Testis (tissue), 3 donors: Measurements from ENCODE around the gene NDUFA13. TPM values are rescaled to one million over a fixed set of nuclear protein-coding genes. Genes with fewer than 3 reads are reported as not detected.
A peak's percentile ranks its signal among the peaks of the same experiment; 100 is the strongest.

Experiments
- DNase-seq: peaks from one replicate; pipeline ENCODE4 v3.0.0-alpha.2; 2019
- H3K27ac ChIP-seq, 2 donors: fragments of 200-600 bp; sonication (generic); one replicate each; pipeline ENCODE4 v1.5.1; 2019
- H3K27me3 ChIP-seq: fragments of 200-600 bp; sonication (generic); one replicate; pipeline ENCODE4 v1.5.1; 2019
- H3K36me3 ChIP-seq: fragments of 200-600 bp; sonication (generic); one replicate; pipeline ENCODE4 v1.5.1; 2017; ENCODE audit warnings: low read depth; ENCODE audit errors: missing control alignments
- H3K4me1 ChIP-seq: fragments of 200-600 bp; sonication (generic); one replicate; pipeline ENCODE4 v1.5.1; 2019
- H3K4me3 ChIP-seq, 2 donors: fragments of 200-600 bp; sonication (generic); one replicate each; pipeline ENCODE4 v1.5.1; 2017 to 2019
- H3K9me3 ChIP-seq: fragments of 200-600 bp; sonication (generic); one replicate; pipeline ENCODE4 v1.5.1; 2017
- CTCF ChIP-seq, 3 experiments: fragments of 450-650 bp in 2 of 3; fragments of 200-600 bp in 1 of 3; sonication (generic) in 1 of 3; IDR thresholded peaks; one replicate each; pipeline ENCODE4 v1.5.1; 2016 to 2019; ENCODE audit warnings: antibody characterized with exemption in 3 of 3, mild to moderate bottlenecking in 2 of 3, moderate library complexity in 1 of 3
- POLR2A ChIP-seq: fragments of 450-650 bp; IDR thresholded peaks from one replicate; pipeline ENCODE4 v1.6.1; 2017; ENCODE audit warnings: antibody characterized with exemption, mild to moderate bottlenecking, moderate library complexity
- WGBS, 2 donors: methylation state at CpG; one replicate each; pipeline ENCODE4 v1.1.5; 2018; 5-methylcytosine and 5-hydroxymethylcytosine counted together
- intact Hi-C: fragments of 100-400 bp; cut with DNase I; formaldehyde crosslinking; loops from one replicate; pipeline ENCODE4 v1.15.1; 2023; ENCODE audit warnings: low total_unique reads
- polyA plus RNA-seq: library from polyadenylated mRNA; stranded (reverse); fragments of 350-450 nt; fragmentation: Illumina TruSeq; extraction: RNeasy Lipid Tissue Mini Kit (QIAGEN cat#74804); gene quantifications from one replicate; pipeline ENCODE4 v1.2.3, GENCODE V29; 2014; ENCODE audit warnings: low read depth, low replicate concordance; ENCODE audit not compliant: insufficient read depth
- total RNA-seq, 2 donors: library from RNA; depleted of rRNA; stranded (reverse); fragments of >200 nt; gene quantifications; one replicate each; pipeline ENCODE4 v1.2.3, GENCODE V29; 2016

Gene NDUFA13
- total and polyA plus RNA-seq, 3 donors from 2014 or later = 210 to 283 (median 260) TPM

DNA sequence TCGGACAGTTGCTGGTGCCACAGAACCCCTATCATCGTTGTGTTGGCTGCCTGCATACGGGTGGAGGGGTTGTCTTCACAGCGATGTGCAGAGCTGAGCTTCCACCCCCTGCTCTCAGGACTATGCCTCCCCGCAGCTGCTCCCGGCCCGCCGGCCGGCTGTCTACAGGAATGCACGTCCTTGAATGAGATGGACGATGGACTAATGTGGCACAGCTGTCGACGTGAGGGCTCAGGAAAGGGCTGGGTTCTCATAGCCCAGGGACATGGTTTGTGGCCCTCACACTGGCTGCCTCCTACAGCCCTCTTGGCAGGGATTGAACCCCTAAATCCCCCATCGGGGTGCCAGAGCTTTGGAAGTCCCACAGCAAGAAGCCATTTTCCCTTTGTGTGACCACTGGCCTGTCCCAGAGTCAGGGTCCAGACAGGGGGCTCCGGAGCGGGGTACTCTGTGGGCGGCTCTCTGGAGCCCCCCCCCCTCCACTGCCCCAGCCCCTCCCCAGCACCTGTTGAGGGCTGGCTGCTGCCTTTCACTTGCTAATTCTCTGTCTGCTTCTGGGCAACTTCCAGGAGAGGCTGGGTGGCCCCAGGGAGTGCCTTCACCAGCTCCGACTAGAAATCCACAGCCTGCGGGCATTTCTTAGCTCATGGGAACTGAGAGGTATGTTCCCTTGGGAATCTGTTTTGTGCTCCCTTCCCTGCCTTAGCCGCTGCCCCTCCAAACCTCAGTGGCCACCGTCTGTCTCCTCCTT is 40.8 kb upstream of the NDUFA13 start:
- Histone ChIP-seq H3K27ac (no peak overlapping the region), H3K4me3 (no peak overlapping the region), H3K36me3 (no peaks in the 10 kb centered on the region), H3K9me3 (no peaks in the 10 kb centered on the region), H3K4me1 (peaks cover 11% of the 10 kb centered on the region), H3K27me3 (no peaks in the 10 kb centered on the region)
- no peak for DNase-seq
- intact Hi-C loops = no loop called here
- TF ChIP-seq CTCF (IDR thresholded peaks at IDR 0.05) (no peak), POLR2A (no peak)
- 48 to 62% methylated on average over 13 to 21 of the region's 21 CpGs for WGBS, 2 donors

GRCh38 chr19:19475849-19476828 is 39.9 kb upstream of the NDUFA13 start:
- 78 to 82% methylated on average over 19 of the region's 19 CpGs for WGBS, 2 donors
- Histone ChIP-seq H3K36me3 (no peaks in the 10 kb centered on the region), H3K27me3 (no peaks in the 10 kb centered on the region), H3K9me3 (no peaks in the 10 kb centered on the region), H3K4me3 (no peak overlapping the region), H3K4me1 (peaks cover 11% of the 10 kb centered on the region), H3K27ac (no peak overlapping the region)
- intact Hi-C loops = no loop called here
- TF ChIP-seq POLR2A = no peak
- peak in 1 of 3 experiments; percentile 5 for TF ChIP-seq CTCF (IDR thresholded peaks at IDR 0.05)
- DNase-seq = no peak

DNA sequence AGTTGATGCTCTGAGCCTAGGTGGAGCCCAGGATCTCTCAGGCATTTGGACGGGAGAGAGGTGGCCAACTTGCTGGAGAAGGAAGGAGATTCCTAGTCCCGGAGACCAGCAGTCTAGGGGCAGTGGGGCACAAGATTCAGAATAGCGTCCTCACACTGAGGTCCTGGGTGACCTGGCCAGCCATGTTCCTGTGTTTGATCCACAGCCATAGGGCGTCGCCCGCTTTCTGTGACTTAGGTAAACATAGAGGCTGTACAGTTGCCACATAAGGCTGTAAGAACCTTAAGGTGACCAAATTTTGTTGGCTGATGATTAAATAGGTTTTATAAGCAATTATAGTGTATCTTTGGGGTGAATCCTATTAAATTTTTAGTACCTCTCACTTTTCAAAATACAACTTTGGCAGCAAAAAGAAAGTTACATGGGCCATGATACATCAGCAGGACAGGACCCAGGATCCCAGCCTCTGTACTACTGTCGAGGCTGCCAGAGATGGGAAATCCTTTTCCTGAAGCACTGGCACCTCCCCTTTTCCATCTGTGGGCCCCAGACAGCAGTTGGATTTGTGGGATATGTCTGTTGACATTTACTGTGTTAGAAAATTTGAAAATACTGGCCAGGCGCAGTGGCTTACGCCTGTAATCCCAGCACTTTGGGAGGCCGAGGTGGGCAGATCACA is 38.2 kb upstream of the NDUFA13 start:
- TF ChIP-seq CTCF (IDR thresholded peaks at IDR 0.05) (no peak), POLR2A (no peak)
- Histone ChIP-seq H3K27me3 (no peaks in the 10 kb centered on the region), H3K27ac (no peak overlapping the region), H3K4me1 (peaks cover 11% of the 10 kb centered on the region), H3K4me3 (no peak overlapping the region), H3K36me3 (no peaks in the 10 kb centered on the region), H3K9me3 (no peaks in the 10 kb centered on the region)
- WGBS, 2 donors = 94 to 95% methylated on average over 10 of the region's 10 CpGs
- intact Hi-C loops = no loop called here
- DNase-seq = no peak

- intact Hi-C loops = no loop called here
- Histone ChIP-seq H3K4me1 (peaks cover under 1% of the 10 kb centered on the region), H3K36me3 (no peaks in the 10 kb centered on the region), H3K27me3 (no peaks in the 10 kb centered on the region), H3K4me3 (no peak overlapping the region), H3K9me3 (no peaks in the 10 kb centered on the region), H3K27ac (no peak overlapping the region)
- TF ChIP-seq CTCF (IDR thresholded peaks at IDR 0.05) (no peak), POLR2A (no peak)
- no peak for DNase-seq
- WGBS, 2 donors = 81 to 100% methylated on average over 2 to 5 of the region's 5 CpGs
Observed at GRCh38 chr19:19480688-19481087, 35.3 kb upstream of the NDUFA13 start.
